ENCODE measurements around the gene PPT2. TPM values are rescaled to one million over a fixed set of nuclear protein-coding genes. Genes with fewer than 3 reads are reported as not detected.
A peak's percentile ranks its signal among the peaks of the same experiment; 100 is the strongest.

Gene PPT2
- total RNA-seq, 4 donors from 2014 or later, result 19.0 to 35.1 (median 28.9) TPM

- intact Hi-C loops (cut with DNase I; ENCODE audit: low total_unique reads), result no loop called here
- TF ChIP-seq POLR2A (IDR thresholded peaks at IDR 0.05) (no peak), CTCF (IDR thresholded peaks at IDR 0.05) (peak; percentile 50 to 75 (median 62))
- Histone ChIP-seq H3K27ac (peak overlapping the region; percentile 93 to 97), H3K4me3 (peak overlapping the region; percentile 68 to 86), H3K9me3 (no peaks in the 10 kb centered on the region), H3K27me3 (no peaks in the 10 kb centered on the region), H3K36me3 (no peaks in the 10 kb centered on the region), H3K4me1 (peaks cover 5 to 17% of the 10 kb centered on the region in 2 donors)
- peak; percentile 65 to 71 for DNase-seq
Measured at GRCh38 chr6:32154514-32155161, 697 bp downstream of the PPT2 start.

DNA sequence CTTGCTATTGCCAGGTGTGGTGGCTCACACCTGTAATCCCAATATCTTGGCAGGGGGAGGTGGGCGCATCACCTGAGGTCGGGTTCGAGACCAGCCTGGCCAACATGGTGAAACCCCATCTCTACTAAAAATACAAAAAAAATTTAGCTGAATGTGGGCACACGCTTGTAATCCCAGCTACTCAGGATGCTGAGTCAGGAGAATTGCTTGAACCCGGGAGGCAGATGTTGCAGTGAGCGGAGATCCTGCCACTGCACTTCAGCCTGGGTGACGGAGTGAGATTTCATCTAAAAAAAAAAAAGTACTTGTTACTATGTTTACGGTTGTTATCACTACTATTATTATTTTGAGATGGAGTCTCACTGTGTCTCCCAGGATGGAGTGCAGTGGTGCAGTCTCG is 3.0 kb downstream of the PPT2 start:
- Histone ChIP-seq H3K4me1 (peaks cover 5 to 17% of the 10 kb centered on the region in 2 donors), H3K4me3 (no peak overlapping the region), H3K27me3 (no peaks in the 10 kb centered on the region), H3K27ac (no peak overlapping the region), H3K36me3 (no peaks in the 10 kb centered on the region), H3K9me3 (no peaks in the 10 kb centered on the region)
- intact Hi-C loops (cut with DNase I; ENCODE audit: low total_unique reads), result no loop called here
- DNase-seq, result no peak
- TF ChIP-seq CTCF (IDR thresholded peaks at IDR 0.05), result no peak
- no peak for TF ChIP-seq POLR2A (IDR thresholded peaks at IDR 0.05)

GRCh38 chr6:32158052-32158451 is 4.1 kb downstream of the PPT2 start:
- Histone ChIP-seq H3K9me3 (no peaks in the 10 kb centered on the region), H3K4me1 (peaks cover 0 to 8% of the 10 kb centered on the region in 2 donors), H3K4me3 (no peak overlapping the region), H3K27ac (no peak overlapping the region), H3K36me3 (no peaks in the 10 kb centered on the region), H3K27me3 (no peaks in the 10 kb centered on the region)
- TF ChIP-seq CTCF (IDR thresholded peaks at IDR 0.05) (no peak), POLR2A (IDR thresholded peaks at IDR 0.05) (no peak)
- intact Hi-C loops (cut with DNase I; ENCODE audit: low total_unique reads), result no loop called here
- DNase-seq, result no peak

GRCh38 chr6:32163559-32164258 is 9.8 kb downstream of the PPT2 start:
- H3K27ac ChIP-seq, result peak overlapping the region; percentile 18 to 23
- DNase-seq, result no peak
- H3K4me3 ChIP-seq, result no peak overlapping the region

More at GRCh38 chr6:32163559-32164258, 9.8 kb downstream of the PPT2 start:
- H3K4me1 ChIP-seq, result no peaks in the 10 kb centered on the region
- no peaks in the 10 kb centered on the region for H3K9me3 ChIP-seq
- H3K27me3 ChIP-seq, result no peaks in the 10 kb centered on the region
- no peak for TF ChIP-seq POLR2A (IDR thresholded peaks at IDR 0.05)
- TF ChIP-seq CTCF (IDR thresholded peaks at IDR 0.05), result no peak
- H3K36me3 ChIP-seq, result no peaks in the 10 kb centered on the region
- intact Hi-C loops (cut with DNase I; ENCODE audit: low total_unique reads), result no loop called here

All from uterus (tissue), 4 donors.